ENCODE measurements around the gene GALR3.

DNA sequence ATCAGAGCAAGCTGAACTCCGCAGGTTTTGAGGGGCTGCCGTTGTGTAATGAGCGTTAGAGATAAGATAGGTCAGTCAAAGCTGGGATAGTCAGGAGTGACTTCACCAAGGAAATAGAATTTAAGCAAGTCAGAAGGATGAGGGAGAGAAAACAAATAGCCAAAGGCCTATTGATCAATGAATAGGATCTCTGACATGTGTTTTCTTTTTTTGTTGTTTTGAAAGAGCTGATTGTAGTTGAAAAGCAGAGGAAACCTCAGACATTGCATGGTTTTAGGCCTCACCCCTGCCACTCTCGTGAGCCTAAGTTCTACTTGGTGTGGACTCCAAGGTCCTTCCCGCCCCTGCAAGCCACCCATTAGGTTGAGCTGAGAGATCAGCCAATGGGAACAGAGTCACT, 29.2 kb downstream of the GALR3 start:
- TF ChIP-seq, protein P1, sequence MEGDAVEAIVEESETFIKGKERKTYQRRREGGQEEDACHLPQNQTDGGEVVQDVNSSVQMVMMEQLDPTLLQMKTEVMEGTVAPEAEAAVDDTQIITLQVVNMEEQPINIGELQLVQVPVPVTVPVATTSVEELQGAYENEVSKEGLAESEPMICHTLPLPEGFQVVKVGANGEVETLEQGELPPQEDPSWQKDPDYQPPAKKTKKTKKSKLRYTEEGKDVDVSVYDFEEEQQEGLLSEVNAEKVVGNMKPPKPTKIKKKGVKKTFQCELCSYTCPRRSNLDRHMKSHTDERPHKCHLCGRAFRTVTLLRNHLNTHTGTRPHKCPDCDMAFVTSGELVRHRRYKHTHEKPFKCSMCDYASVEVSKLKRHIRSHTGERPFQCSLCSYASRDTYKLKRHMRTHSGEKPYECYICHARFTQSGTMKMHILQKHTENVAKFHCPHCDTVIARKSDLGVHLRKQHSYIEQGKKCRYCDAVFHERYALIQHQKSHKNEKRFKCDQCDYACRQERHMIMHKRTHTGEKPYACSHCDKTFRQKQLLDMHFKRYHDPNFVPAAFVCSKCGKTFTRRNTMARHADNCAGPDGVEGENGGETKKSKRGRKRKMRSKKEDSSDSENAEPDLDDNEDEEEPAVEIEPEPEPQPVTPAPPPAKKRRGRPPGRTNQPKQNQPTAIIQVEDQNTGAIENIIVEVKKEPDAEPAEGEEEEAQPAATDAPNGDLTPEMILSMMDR (IDR thresholded peaks at IDR 0.05): no peak
- no peak for TF ChIP-seq POLR2AphosphoS5 (IDR thresholded peaks at IDR 0.05; ENCODE audit: low read depth, low read length)

Data from Panc1 (cell line).